Stomach (tissue), 4 donors: Measurements from ENCODE around the gene TSGA10IP.

Experiments
- EP300 ChIP-seq: sonication (generic); formaldehyde crosslinking; IDR thresholded peaks from one replicate; pipeline ENCODE4 v1.6.1; 2017; ENCODE audit warnings: antibody characterized with exemption
- POLR2A ChIP-seq, 4 donors: fragments of 450-650 bp; IDR thresholded peaks; one replicate each; pipeline ENCODE4 v1.6.1; 2016; ENCODE audit warnings: antibody characterized with exemption in 4 of 4, control low read depth in 2 of 4, mild to moderate bottlenecking in 1 of 4, moderate library complexity in 1 of 4
- POLR2AphosphoS5 ChIP-seq, 3 donors: sonication (generic); formaldehyde crosslinking; IDR thresholded peaks; one replicate each; pipeline ENCODE4 v1.6.1; 2016; ENCODE audit warnings: antibody characterized with exemption in 3 of 3
- TF ChIP-seq, protein P1 (sequence below), 7 experiments: fragments of 450-650 bp in 4 of 7; fragments of 200-600 bp in 3 of 7; sonication (generic) in 3 of 7; IDR thresholded peaks; one replicate each; pipeline ENCODE4 v1.5.1; 2016 to 2019; ENCODE audit warnings: antibody characterized with exemption in 7 of 7, control low read depth in 2 of 7, mild to moderate bottlenecking in 1 of 7

DNA sequence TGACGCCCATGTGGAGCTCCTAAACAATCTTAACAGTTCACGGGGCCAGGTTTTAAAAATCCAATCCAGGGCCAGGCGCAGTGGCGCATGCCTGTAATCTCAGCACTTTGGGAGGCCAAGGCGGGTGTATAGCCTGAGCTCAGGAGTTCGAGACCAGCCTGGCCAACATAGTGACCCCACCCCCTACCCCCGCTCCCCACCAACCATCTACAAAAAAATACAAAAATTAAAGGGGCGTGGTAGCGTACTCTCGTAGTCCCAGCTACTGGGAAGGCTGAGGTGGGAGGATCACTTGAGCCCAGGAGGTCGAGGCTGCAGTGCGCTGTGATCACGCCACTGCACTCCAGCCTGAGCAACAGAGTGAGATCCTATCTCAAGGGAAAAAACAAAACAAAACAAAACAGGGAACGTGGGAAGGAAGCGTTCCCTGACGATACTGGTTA, 15.6 kb downstream of the TSGA10IP start:
- TF ChIP-seq EP300 (no peak), POLR2A (IDR thresholded peaks at IDR 0.05) (no peak), POLR2AphosphoS5 (IDR thresholded peaks at IDR 0.05) (no peak)
- TF ChIP-seq, protein P1, sequence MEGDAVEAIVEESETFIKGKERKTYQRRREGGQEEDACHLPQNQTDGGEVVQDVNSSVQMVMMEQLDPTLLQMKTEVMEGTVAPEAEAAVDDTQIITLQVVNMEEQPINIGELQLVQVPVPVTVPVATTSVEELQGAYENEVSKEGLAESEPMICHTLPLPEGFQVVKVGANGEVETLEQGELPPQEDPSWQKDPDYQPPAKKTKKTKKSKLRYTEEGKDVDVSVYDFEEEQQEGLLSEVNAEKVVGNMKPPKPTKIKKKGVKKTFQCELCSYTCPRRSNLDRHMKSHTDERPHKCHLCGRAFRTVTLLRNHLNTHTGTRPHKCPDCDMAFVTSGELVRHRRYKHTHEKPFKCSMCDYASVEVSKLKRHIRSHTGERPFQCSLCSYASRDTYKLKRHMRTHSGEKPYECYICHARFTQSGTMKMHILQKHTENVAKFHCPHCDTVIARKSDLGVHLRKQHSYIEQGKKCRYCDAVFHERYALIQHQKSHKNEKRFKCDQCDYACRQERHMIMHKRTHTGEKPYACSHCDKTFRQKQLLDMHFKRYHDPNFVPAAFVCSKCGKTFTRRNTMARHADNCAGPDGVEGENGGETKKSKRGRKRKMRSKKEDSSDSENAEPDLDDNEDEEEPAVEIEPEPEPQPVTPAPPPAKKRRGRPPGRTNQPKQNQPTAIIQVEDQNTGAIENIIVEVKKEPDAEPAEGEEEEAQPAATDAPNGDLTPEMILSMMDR (IDR thresholded peaks at IDR 0.05), result no peak
